HG03571 (cell line): ENCODE results near the gene GBP4.
"Not testable (repeated sequence)": the region's sequence is repeated elsewhere in the genome, so short reads cannot be mapped to it uniquely, and the experiment has no call there.

Experiments
- ATAC-seq: cut with Tn5 transposase; IDR thresholded peaks from one replicate; pipeline ENCODE4 v1.9.1; 2021; ENCODE audit not compliant: unreplicated experiment

GBP4 gene

GRCh38 chr1:89198491-89199072 is at the start of gene GBP4:
Gene GBP4, minus strand, starts transcription at chr1:89198942. Its CDS starts 108 bp downstream, at chr1:89198834.
- ATAC-seq = peak; percentile 51

GRCh38 chr1:89243046-89243445 is 44.3 kb upstream of the GBP4 start:
- ATAC-seq = no peak

GRCh38 chr1:89221341-89221740 is 22.6 kb upstream of the GBP4 start:
- no peak for ATAC-seq

- ATAC-seq = not testable (repeated sequence)
Observed at GRCh38 chr1:89219851-89220250, 21.1 kb upstream of the GBP4 start.

- not testable (repeated sequence) for ATAC-seq
Observed at GRCh38 chr1:89218941-89219340, 20.2 kb upstream of the GBP4 start.

- ATAC-seq = no peak
Observed at GRCh38 chr1:89213347-89213746, 14.6 kb upstream of the GBP4 start.

- no peak for ATAC-seq
Observed at GRCh38 chr1:89211035-89211634, 12.4 kb upstream of the GBP4 start.

- ATAC-seq = no peak
Observed at GRCh38 chr1:89206373-89206772, 7.6 kb upstream of the GBP4 start.

- ATAC-seq = no peak
Observed at GRCh38 chr1:89203166-89203565, 4.4 kb upstream of the GBP4 start.

GRCh38 chr1:89201106-89201794 is 2.5 kb upstream of the GBP4 start:
- peak; percentile 73 for ATAC-seq

GRCh38 chr1:89200663-89201062 is 1.9 kb upstream of the GBP4 start:
- no peak for ATAC-seq

- no peak for ATAC-seq
Observed at GRCh38 chr1:89199525-89200031, 836 bp upstream of the GBP4 start.

GRCh38 chr1:89198081-89198480 is 661 bp downstream of the GBP4 start:
- ATAC-seq = no peak

- no peak for ATAC-seq
Observed at GRCh38 chr1:89195476-89195875, 3.3 kb downstream of the GBP4 start.

GRCh38 chr1:89191314-89191713 is 7.4 kb downstream of the GBP4 start:
- ATAC-seq = no peak

GRCh38 chr1:89190017-89190416 is 8.7 kb downstream of the GBP4 start:
- ATAC-seq = no peak

- ATAC-seq = no peak
Observed at GRCh38 chr1:89179343-89179742, 19.4 kb downstream of the GBP4 start.

- no peak for ATAC-seq
Observed at GRCh38 chr1:89176971-89177370, 21.8 kb downstream of the GBP4 start.

- no peak for ATAC-seq
Observed at GRCh38 chr1:89175601-89176256, 23.0 kb downstream of the GBP4 start, which contains the start of gene GBP7. Gene GBP7, minus strand, starts transcription at chr1:89176003. Its CDS starts 4,068 bp downstream, at chr1:89171935.

- no peak for ATAC-seq
Observed at GRCh38 chr1:89174491-89174890, 24.3 kb downstream of the GBP4 start.

GRCh38 chr1:89172468-89173143 is 26.1 kb downstream of the GBP4 start:
- no peak for ATAC-seq
